Measurements from ENCODE around the gene OR10K2. TPM values are rescaled to one million over a fixed set of nuclear protein-coding genes. Genes with fewer than 3 reads are reported as not detected.
"Not testable (repeated sequence)": the region's sequence is repeated elsewhere in the genome, so short reads cannot be mapped to it uniquely, and the experiment has no call there.

OR10K2 gene
- polyA plus RNA-seq, 1 experiment, result not detected

DNA sequence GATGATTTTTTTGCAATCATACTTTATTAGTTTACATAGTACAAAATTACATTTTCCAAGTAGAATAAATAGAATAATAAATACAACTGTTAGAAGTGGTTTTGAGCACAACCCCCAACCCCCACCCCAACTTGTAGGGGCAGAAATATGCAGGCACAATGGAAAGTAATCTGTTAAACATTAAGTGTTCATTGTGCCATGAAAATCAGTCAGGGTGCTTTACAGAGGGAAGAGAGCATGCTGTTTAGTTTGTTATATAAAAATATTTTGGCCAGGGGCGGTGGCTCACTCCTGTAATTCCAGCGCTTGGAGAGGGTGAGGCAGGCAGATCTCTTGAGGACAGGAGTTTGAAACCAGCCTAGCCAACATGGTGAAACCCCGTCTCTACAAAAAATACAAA, 29.4 kb downstream of the OR10K2 start:
- TF ChIP-seq, protein P1, sequence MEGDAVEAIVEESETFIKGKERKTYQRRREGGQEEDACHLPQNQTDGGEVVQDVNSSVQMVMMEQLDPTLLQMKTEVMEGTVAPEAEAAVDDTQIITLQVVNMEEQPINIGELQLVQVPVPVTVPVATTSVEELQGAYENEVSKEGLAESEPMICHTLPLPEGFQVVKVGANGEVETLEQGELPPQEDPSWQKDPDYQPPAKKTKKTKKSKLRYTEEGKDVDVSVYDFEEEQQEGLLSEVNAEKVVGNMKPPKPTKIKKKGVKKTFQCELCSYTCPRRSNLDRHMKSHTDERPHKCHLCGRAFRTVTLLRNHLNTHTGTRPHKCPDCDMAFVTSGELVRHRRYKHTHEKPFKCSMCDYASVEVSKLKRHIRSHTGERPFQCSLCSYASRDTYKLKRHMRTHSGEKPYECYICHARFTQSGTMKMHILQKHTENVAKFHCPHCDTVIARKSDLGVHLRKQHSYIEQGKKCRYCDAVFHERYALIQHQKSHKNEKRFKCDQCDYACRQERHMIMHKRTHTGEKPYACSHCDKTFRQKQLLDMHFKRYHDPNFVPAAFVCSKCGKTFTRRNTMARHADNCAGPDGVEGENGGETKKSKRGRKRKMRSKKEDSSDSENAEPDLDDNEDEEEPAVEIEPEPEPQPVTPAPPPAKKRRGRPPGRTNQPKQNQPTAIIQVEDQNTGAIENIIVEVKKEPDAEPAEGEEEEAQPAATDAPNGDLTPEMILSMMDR (IDR thresholded peaks at IDR 0.05; ENCODE audit: insufficient read depth, low read depth, low read length), result no peak
- H3K36me3 ChIP-seq (ENCODE audit: control insufficient read depth, insufficient read depth, low read length), result no peaks in the 10 kb centered on the region
- no peak for DNase-seq (ENCODE audit: low read depth)
- POLR2A ChIA-PET, result no interaction called here
- CTCF ChIA-PET, result no interaction called here
- no peak overlapping the region for H3K4me3 ChIP-seq (ENCODE audit: low read depth, low read length)
- no peaks in the 10 kb centered on the region for H3K27me3 ChIP-seq (ENCODE audit: control insufficient read depth, insufficient read depth, low read length)

DNA sequence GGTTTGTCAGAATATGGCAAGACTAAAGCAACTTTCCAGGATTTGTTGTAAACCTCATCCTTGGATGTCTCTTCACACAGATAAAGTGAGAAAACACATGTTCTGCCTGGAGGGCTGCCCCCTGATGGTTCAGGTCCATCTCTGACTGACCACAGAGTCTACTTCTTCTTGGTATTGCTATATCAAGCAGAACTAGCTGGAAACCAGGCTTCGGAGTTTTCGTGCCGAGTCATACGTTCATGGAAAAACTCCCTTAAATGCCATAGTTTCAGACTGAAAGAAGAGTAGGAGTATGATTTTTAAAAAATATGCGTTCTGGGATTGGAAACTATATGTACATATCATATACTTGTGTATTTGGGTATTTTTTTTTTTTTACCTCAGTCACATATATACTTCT, 32.6 kb downstream of the OR10K2 start:
- Histone ChIP-seq H3K4me3 (ENCODE audit: low read depth, low read length) (no peak overlapping the region), H3K27me3 (ENCODE audit: control insufficient read depth, insufficient read depth, low read length) (no peaks in the 10 kb centered on the region), H3K36me3 (ENCODE audit: control insufficient read depth, insufficient read depth, low read length) (no peaks in the 10 kb centered on the region)
- ChIA-PET POLR2A (no interaction called here), CTCF (no interaction called here)
- TF ChIP-seq, protein P1 (IDR thresholded peaks at IDR 0.05; ENCODE audit: insufficient read depth, low read depth, low read length), result no peak
- DNase-seq (ENCODE audit: low read depth), result no peak

DNA sequence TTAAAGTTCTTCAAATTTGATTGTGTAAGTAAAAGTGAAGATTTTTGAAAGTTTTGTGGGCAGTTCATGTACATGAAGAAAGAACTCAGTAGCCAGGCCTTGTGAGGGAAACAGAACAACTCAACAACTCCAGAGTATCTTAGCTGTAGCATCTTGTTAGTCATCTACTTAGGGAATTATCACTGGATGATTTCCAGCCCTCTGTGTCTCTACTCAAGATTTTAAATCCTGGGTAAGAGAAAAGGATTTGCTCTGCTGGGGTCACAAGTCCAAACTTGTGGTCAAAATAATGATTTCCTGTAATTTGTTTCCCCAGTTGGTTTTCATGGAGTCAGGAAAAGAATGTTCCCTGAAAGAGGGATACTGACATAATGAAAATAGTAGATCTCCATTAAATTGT, 34.9 kb downstream of the OR10K2 start:
- Histone ChIP-seq H3K27me3 (ENCODE audit: control insufficient read depth, insufficient read depth, low read length) (no peaks in the 10 kb centered on the region), H3K4me3 (ENCODE audit: low read depth, low read length) (no peak overlapping the region), H3K36me3 (ENCODE audit: control insufficient read depth, insufficient read depth, low read length) (no peaks in the 10 kb centered on the region)
- CTCF ChIA-PET, result interaction anchor here (1.0 kb wide), 2 partner anchors 10 to 31 kb away, joined by 3 to 4 read pairs; no protein-coding TSS in a partner anchor
- POLR2A ChIA-PET, result no interaction called here
- TF ChIP-seq, protein P1 (IDR thresholded peaks at IDR 0.05; ENCODE audit: insufficient read depth, low read depth, low read length), result no peak
- DNase-seq (ENCODE audit: low read depth), result no peak

DNA sequence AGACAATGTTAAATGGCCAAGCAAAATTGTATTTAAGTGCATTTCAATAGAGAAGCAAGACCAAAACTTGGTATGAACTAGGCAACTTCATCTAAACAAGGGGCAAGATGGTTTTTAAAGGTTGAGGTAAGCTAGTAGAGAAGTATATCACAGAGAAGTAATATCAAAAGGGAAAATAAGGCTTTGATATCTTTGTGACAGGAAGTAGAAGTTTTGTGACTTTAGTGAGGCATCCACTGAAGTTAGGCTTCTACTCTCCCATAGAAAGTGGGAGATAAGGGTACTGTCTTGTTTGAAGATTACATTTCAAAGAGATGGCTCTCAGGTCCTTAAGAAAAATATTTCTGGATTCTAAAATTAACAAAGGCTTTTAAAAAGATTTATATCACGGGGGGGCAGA, 35.7 kb downstream of the OR10K2 start:
- CTCF ChIA-PET, result interaction anchor here (1.0 kb wide), 1 partner anchor 30 kb away, joined by 3 read pairs; no protein-coding TSS in a partner anchor
- TF ChIP-seq, protein P1 (IDR thresholded peaks at IDR 0.05; ENCODE audit: insufficient read depth, low read depth, low read length), result no peak
- POLR2A ChIA-PET, result no interaction called here
- Histone ChIP-seq H3K36me3 (ENCODE audit: control insufficient read depth, insufficient read depth, low read length) (no peaks in the 10 kb centered on the region), H3K27me3 (ENCODE audit: control insufficient read depth, insufficient read depth, low read length) (no peaks in the 10 kb centered on the region), H3K4me3 (ENCODE audit: low read depth, low read length) (no peak overlapping the region)
- DNase-seq (ENCODE audit: low read depth), result no peak

DNA sequence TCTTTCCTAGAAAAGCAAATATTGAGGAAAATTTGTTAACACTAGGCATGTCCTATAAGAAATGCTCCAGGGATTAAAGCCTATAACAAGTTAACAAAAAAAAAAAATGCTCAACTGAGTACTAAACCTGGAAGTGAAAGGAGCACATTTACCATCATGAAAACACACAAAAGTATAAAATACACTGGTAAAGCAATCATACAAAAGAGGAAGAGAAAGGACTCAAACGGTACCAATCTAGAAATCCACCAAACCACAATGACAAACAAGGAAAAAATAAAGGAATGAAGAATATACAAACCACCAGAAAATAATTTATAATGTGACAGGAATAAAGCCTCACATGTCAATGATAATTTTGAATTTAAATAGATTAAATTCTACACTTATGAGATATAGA, 51.2 kb downstream of the OR10K2 start:
- POLR2A ChIA-PET, result no interaction called here
- TF ChIP-seq, protein P1 (IDR thresholded peaks at IDR 0.05; ENCODE audit: insufficient read depth, low read depth, low read length), result no peak

DNA sequence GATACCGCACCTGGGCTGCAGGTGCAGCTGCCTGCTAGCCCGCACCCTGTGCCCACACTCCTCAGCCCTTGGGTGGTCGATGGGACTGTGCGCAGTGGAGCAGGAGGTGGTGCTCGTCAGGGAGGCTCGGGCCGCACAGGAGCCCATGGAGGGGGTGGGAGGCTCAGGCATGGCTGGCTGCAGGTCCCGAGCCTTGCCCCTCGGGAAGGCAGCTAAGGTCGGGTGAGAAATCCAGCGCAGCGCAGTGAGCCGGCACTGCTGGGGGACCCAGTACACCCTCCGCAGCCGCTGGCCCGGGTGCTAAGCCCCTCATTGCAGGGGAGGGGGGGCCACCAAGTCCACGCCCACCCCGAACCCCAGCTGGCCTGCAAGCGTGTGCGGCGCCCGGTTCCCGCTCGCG, 51.9 kb downstream of the OR10K2 start:
- DNase-seq (ENCODE audit: low read depth); H3K4me3 ChIP-seq (ENCODE audit: low read depth, low read length); H3K27me3 ChIP-seq (ENCODE audit: control insufficient read depth, insufficient read depth, low read length); POLR2A ChIA-PET; H3K36me3 ChIP-seq (ENCODE audit: control insufficient read depth, insufficient read depth, low read length); CTCF ChIA-PET: not testable (repeated sequence)

More for the DNA sequence above, 51.2 kb downstream of the OR10K2 start:
- Histone ChIP-seq H3K4me3 (ENCODE audit: low read depth, low read length) (no peak overlapping the region), H3K27me3 (ENCODE audit: control insufficient read depth, insufficient read depth, low read length) (no peaks in the 10 kb centered on the region), H3K36me3 (ENCODE audit: control insufficient read depth, insufficient read depth, low read length) (no peaks in the 10 kb centered on the region)
- CTCF ChIA-PET, result no interaction called here
- DNase-seq (ENCODE audit: low read depth), result no peak

All from BJ (cell line).